Activated naive CD8-positive, alpha-beta T cell (primary cell): ENCODE measurements around the gene CEP152.
A peak's percentile ranks its signal among the peaks of the same experiment; 100 is the strongest.
"Not testable (repeated sequence)": the region's sequence is repeated elsewhere in the genome, so short reads cannot be mapped to it uniquely, and the experiment has no call there.

Experiments
- H3K27ac Mint-ChIP-seq: one replicate; pipeline ENCODE4 v1.8.0; 2021; ENCODE audit warnings: mixed read lengths
- H3K27me3 Mint-ChIP-seq: one replicate; pipeline ENCODE4 v1.8.0; 2021; ENCODE audit warnings: mixed read lengths
- H3K36me3 Mint-ChIP-seq: one replicate; pipeline ENCODE4 v1.8.0; 2021; ENCODE audit warnings: mixed read lengths
- H3K4me1 Mint-ChIP-seq: one replicate; pipeline ENCODE4 v1.8.0; 2021; ENCODE audit warnings: low read depth, mixed read lengths
- H3K4me3 Mint-ChIP-seq: one replicate; pipeline ENCODE4 v1.8.0; 2021; ENCODE audit warnings: mild to moderate bottlenecking, mixed read lengths
- H3K9me3 Mint-ChIP-seq: one replicate; pipeline ENCODE4 v1.8.0; 2021; ENCODE audit warnings: low read depth, mixed read lengths

Gene CEP152, protein sequence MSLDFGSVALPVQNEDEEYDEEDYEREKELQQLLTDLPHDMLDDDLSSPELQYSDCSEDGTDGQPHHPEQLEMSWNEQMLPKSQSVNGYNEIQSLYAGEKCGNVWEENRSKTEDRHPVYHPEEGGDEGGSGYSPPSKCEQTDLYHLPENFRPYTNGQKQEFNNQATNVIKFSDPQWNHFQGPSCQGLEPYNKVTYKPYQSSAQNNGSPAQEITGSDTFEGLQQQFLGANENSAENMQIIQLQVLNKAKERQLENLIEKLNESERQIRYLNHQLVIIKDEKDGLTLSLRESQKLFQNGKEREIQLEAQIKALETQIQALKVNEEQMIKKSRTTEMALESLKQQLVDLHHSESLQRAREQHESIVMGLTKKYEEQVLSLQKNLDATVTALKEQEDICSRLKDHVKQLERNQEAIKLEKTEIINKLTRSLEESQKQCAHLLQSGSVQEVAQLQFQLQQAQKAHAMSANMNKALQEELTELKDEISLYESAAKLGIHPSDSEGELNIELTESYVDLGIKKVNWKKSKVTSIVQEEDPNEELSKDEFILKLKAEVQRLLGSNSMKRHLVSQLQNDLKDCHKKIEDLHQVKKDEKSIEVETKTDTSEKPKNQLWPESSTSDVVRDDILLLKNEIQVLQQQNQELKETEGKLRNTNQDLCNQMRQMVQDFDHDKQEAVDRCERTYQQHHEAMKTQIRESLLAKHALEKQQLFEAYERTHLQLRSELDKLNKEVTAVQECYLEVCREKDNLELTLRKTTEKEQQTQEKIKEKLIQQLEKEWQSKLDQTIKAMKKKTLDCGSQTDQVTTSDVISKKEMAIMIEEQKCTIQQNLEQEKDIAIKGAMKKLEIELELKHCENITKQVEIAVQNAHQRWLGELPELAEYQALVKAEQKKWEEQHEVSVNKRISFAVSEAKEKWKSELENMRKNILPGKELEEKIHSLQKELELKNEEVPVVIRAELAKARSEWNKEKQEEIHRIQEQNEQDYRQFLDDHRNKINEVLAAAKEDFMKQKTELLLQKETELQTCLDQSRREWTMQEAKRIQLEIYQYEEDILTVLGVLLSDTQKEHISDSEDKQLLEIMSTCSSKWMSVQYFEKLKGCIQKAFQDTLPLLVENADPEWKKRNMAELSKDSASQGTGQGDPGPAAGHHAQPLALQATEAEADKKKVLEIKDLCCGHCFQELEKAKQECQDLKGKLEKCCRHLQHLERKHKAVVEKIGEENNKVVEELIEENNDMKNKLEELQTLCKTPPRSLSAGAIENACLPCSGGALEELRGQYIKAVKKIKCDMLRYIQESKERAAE (N-terminal part only)

DNA sequence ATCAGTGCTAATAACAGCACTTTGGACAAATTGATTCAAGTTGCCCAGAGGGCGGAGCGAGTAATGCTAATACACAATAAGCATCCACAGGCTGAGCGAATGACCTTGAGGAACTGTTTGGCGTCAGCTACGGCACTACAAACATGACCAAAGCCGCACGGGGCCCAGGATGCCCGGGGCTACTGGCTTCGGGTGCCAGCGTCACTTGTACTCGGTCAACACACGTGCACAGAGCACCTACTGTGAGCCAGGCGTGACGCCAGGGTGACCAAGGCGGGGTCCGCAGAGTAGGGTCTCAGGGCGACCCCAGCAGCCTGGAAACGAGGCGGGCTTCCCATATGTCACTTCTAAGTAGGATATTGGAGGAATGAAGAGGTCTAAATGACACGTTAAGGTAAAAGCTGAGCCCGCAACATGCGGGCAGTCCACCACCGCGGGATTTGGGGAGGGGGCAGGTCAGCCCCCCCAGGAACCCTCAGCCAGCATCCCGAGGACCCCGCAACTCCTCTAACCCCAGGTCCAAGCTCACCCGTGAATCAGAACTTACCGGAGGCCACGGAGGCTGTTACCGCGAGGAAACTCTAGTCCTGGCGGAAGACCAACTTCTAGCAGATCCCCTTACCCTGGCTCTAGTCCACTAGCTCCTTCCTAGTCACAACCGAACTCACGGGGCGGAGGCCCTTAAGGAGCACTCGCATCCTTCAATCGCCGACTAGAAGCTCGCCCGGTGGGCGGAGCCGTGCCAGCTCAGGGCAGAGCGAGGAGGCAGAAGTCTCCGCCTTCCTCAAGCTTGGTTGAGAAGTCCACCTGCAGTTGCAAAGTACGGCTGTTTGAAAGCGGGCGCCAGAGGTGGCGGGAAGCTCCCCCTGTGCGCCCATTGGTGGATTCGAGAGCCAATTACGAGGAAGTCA is at the start of gene CEP152:
CEP152 (minus strand) TSS at position 656 of the 911 bp plus-strand sequence. CDS start 5,420 bp downstream, outside the sequence.
- H3K4me1 Mint-ChIP-seq, result peaks cover 29% of the 10 kb centered on the region
- peak within 1 kb of the TSS; percentile 93 for H3K4me3 Mint-ChIP-seq
- H3K27me3 Mint-ChIP-seq, result no peaks in the 10 kb centered on the region
- H3K27ac Mint-ChIP-seq, result peak within 1 kb of the TSS; percentile 93
- no peaks in the 10 kb centered on the region for H3K36me3 Mint-ChIP-seq
- H3K9me3 Mint-ChIP-seq, result no peaks in the 10 kb centered on the region

DNA sequence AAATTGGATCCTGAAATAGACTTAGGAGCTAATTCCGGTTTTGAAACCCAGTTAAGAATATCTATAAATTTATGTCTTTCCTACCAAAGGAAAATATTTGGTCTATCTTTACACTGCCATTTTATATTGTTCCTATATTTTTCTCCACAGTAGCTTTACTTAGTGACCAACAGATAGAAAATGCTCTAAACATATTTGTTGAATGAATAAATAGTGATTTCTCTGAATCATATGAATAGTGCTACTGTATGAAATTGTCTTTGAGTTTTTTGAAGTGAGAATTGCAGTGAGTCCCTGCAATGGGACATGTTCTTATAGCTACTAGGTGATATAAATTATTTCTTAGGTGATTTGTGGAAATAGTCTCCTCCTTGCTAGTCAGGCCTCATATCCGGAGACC is 48.6 kb upstream of the CEP152 start:
- H3K4me1 Mint-ChIP-seq, result peaks cover 4% of the 10 kb centered on the region
- no peaks in the 10 kb centered on the region for H3K9me3 Mint-ChIP-seq
- H3K27me3 Mint-ChIP-seq, result peaks cover 3% of the 10 kb centered on the region
- no peaks in the 10 kb centered on the region for H3K36me3 Mint-ChIP-seq
- H3K4me3 Mint-ChIP-seq, result no peak overlapping the region
- H3K27ac Mint-ChIP-seq, result no peak overlapping the region

DNA sequence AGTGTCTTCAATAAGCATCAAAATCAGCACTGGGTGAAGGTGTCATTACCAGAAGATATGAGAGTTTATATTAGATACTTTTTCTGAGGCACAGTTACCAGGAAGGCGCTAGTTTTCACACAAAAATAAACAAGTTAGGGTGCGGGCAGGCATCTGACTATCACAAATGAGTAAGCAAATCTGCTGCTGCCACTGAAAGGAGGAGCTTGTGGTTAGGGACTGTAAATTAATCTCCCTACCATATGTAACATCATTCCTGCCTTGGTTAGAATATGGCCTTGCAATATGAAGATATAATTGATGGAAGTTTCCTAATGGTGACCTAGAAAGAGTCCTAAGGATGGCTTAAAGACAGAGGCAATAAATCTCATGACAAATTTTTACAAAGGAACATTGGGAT is 47.5 kb upstream of the CEP152 start:
- H3K4me3 Mint-ChIP-seq, result no peak overlapping the region
- no peaks in the 10 kb centered on the region for H3K9me3 Mint-ChIP-seq
- no peaks in the 10 kb centered on the region for H3K36me3 Mint-ChIP-seq
- H3K4me1 Mint-ChIP-seq, result peaks cover 4% of the 10 kb centered on the region
- H3K27ac Mint-ChIP-seq, result no peak overlapping the region
- peaks cover 3% of the 10 kb centered on the region for H3K27me3 Mint-ChIP-seq

DNA sequence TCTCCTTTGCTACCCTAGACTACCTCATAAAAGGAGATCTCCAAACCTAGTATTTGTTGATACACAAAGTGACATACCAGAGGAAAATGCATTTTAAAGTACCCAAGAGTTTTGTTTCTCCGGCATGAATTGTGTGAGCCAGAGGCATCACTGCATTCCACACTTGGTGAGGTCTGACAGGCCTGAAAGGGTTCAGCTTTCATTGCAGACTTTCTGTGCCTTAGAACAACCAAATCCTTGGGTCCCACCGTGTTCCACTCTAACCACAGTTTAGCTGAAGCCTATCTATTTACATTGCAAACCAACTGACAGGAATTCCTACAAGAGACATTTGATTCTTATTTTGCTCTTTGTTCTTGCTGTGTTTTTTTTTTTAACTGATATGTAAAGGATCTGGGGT is 46.1 kb upstream of the CEP152 start:
- no peak overlapping the region for H3K27ac Mint-ChIP-seq
- peaks cover 1% of the 10 kb centered on the region for H3K4me1 Mint-ChIP-seq
- H3K36me3 Mint-ChIP-seq, result no peaks in the 10 kb centered on the region
- H3K27me3 Mint-ChIP-seq, result peaks cover 4% of the 10 kb centered on the region
- no peak overlapping the region for H3K4me3 Mint-ChIP-seq
- H3K9me3 Mint-ChIP-seq, result no peaks in the 10 kb centered on the region

DNA sequence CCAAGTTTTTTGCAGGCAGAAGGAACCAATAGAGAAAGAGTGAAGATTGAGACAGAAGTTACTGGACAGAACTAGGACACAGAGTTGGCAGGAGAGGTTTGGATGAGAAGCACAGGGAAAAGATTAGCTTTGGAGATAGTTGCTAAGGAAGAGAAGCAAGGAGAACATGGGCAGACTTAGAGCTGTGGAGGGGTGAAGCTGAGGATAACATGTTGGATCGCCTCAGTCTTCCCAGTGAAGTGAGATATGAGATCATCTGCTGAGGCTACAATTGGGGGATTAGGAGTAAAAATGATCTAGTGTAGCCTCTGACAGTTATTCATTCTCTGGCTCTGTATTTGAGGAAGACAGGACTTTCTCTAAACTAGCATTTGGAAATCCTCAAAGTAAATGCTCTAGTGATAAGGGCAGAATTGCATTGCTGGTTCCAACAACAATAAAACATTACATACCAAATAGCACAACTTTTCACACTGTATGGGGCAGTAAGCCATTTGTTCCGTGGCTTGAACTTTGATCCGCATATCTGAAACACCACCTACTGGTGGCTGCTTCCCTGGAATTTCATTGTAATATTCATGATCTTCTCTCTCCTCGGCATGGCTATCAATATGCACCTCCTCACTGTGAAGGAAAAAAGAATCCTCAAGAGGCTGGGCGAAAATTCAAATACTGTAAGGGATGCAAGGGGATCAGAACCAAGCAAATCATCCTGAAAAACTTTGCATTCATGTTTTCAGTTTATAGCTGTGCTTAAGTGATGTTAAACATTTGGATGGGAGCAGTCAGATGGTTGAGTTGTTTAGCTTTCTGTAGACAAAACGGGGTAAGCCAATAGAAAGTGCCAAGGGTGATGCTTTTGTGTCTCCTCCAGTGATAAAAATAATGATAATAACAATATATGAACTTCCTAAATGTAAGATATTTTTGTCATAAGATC is 44.9 kb upstream of the CEP152 start:
- Mint-ChIP-seq H3K9me3 (no peaks in the 10 kb centered on the region), H3K36me3 (no peaks in the 10 kb centered on the region), H3K4me3 (no peak overlapping the region), H3K27me3 (peaks cover 5% of the 10 kb centered on the region), H3K4me1 (no peaks in the 10 kb centered on the region), H3K27ac (no peak overlapping the region)

DNA sequence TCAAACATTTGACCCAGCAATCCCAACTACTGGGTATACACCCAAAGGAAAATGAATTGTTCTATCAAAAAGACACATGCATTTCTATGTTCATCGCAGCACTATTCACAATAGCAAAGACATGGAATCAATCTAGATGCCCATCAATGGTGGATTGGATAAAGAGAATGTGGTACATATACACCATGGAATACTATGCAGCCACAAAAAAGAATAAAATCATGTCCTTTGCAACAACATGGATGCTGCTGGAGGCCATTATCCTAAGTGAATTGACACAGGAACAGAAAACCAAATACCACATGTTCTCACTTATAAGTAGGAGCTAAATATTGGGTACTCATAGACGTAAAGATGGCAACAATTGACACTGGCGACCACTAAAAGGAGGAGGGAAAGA is 43.6 kb upstream of the CEP152 start:
- H3K9me3 Mint-ChIP-seq, H3K4me1 Mint-ChIP-seq, H3K27me3 Mint-ChIP-seq, H3K36me3 Mint-ChIP-seq, H3K27ac Mint-ChIP-seq, H3K4me3 Mint-ChIP-seq: not testable (repeated sequence)

DNA sequence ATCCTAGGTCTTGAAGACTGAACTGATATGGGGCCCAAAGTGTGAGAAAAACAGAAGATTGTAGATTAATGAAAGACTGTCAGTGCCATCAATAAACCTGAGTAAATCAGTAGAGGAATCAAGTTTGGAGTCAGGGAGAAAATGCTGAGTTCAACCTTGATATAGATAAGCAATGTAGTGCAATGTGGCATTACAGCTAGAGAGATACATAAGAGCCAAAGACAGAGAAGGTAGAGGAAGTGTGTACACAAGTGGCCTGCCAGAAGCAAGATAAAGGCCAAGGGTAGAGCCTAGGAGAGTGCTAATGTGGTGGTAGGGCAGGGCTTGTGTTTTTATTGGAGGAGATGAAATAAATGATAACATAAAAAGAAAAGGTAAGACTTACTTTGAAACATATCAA is 41.1 kb upstream of the CEP152 start:
- no peak overlapping the region for H3K4me3 Mint-ChIP-seq
- H3K36me3 Mint-ChIP-seq, result no peaks in the 10 kb centered on the region
- no peaks in the 10 kb centered on the region for H3K9me3 Mint-ChIP-seq
- peaks cover 2% of the 10 kb centered on the region for H3K27me3 Mint-ChIP-seq
- H3K4me1 Mint-ChIP-seq, result no peaks in the 10 kb centered on the region
- no peak overlapping the region for H3K27ac Mint-ChIP-seq

DNA sequence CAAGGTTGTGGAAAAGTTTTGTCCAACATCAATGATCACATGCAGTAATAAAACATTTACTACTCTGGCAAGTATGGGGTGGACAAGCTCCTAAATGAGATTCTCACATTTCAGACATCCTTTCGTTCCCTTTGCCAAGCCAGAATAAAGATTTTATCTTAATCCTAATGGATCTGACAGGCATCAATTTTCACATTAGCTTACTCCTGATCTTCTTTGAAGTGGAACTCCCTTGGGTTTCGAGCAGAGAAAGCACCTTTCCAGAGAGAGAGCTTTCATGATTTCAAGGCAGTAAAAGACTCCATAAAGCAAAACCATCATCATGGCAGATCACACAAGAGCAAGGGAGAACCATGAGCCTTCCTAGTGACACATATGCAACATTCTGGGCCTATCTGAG is 39.8 kb upstream of the CEP152 start:
- H3K27ac Mint-ChIP-seq, result no peak overlapping the region
- no peaks in the 10 kb centered on the region for H3K9me3 Mint-ChIP-seq
- no peak overlapping the region for H3K4me3 Mint-ChIP-seq
- peaks cover 2% of the 10 kb centered on the region for H3K27me3 Mint-ChIP-seq
- H3K36me3 Mint-ChIP-seq, result no peaks in the 10 kb centered on the region
- H3K4me1 Mint-ChIP-seq, result no peaks in the 10 kb centered on the region

DNA sequence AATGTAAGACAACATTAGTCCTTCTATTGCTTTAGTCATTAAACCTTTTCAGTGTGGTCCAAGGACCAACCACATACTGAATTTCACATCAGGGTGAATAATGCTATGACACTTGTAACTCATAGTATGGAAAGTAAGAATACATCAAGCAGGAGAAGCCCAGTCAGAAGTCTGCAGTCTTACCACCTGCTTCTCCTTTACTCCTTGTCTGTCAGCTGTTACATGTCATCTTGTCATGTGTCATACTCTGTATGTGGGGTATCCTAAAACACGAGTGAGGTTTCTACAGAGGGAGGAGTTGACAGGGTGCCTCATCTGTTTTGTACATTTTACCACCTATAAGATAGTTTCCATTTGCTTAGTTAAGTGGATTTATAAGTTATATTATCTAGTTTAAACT is 34.3 kb upstream of the CEP152 start:
- Mint-ChIP-seq H3K4me3 (no peak overlapping the region), H3K27ac (no peak overlapping the region), H3K27me3 (no peaks in the 10 kb centered on the region), H3K4me1 (no peaks in the 10 kb centered on the region), H3K9me3 (no peaks in the 10 kb centered on the region), H3K36me3 (no peaks in the 10 kb centered on the region)

DNA sequence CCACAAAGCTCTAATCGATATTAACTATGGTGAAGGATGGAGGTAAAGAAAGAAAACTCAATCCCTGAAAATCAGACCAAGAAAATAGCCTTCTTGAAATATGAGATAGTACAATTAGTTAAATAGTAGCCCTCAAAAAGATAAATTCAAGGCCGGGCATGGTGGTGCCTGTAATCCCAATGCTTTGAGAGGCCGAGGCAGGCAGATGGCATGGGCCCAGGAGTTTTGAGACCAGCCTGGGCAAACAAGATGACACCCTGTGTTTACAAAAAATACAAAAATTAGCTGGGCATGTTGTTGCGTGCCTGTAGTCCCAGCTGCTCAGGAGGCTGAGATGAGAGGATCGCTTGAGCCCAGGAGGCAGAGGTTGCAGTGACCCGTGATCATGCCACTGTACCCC is 31.6 kb upstream of the CEP152 start:
- H3K27me3 Mint-ChIP-seq, result no peaks in the 10 kb centered on the region
- H3K4me1 Mint-ChIP-seq, result no peaks in the 10 kb centered on the region
- H3K4me3 Mint-ChIP-seq, result no peak overlapping the region
- no peak overlapping the region for H3K27ac Mint-ChIP-seq
- H3K36me3 Mint-ChIP-seq, result no peaks in the 10 kb centered on the region
- H3K9me3 Mint-ChIP-seq, result no peaks in the 10 kb centered on the region

DNA sequence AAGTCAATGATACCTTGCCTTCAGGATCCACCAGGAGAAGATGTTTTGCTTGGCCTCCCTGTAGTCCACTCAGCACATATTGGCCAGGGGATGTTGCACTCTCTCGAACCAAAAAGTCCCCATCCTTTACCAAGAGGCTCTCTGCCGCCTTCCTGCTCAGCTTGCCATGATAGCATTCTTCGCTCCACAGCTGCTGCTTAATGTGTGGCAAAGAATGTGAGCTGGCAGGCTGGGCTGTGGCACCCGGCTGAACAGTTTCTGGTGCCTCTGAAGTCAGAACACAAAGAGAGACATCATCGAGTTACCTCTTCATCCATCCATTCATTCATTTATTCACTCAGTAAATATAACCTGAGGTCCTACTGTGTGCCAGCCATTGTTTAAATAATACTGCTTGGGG is 23.9 kb upstream of the CEP152 start:
- Mint-ChIP-seq H3K4me1 (no peaks in the 10 kb centered on the region), H3K27ac (no peak overlapping the region), H3K27me3 (peaks cover 10% of the 10 kb centered on the region), H3K36me3 (peaks cover 2% of the 10 kb centered on the region), H3K4me3 (no peak overlapping the region), H3K9me3 (peaks cover 18% of the 10 kb centered on the region)

DNA sequence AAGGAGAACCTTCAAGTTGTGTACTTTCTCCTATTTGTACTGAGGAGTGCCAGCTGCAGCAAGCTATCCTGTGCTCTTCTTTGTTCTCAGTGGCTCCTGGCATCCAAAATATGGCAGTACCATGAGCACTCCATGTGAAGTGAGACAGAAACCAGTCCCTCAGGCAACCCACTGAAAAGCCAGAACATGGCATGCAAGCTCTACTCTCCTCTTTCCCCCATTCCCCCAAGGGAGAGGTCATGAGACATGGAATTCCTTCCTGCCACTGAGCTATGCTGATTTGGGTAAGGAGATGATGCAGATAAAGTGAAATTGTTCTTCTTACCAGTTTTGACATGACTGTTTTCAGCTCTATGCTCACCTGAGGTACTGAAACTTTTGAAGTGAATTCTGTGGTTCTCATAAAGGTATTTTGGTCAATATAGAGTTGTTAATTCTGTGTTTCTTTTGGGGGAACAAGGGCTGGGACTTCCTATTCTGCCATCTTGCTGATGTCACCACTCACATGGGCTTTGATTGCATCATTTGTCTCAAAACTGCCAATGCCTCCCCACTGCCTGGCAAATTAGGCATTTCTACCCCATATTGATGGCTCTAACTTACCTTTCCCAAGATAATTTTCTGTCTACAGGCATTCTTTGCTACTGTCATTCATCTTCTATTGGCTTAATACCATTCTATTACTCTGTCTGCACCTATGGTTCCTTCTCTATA is 22.8 kb upstream of the CEP152 start:
- H3K4me1 Mint-ChIP-seq, result no peaks in the 10 kb centered on the region
- peaks cover 2% of the 10 kb centered on the region for H3K36me3 Mint-ChIP-seq
- no peak overlapping the region for H3K4me3 Mint-ChIP-seq
- peaks cover 12% of the 10 kb centered on the region for H3K27me3 Mint-ChIP-seq
- peaks cover 18% of the 10 kb centered on the region for H3K9me3 Mint-ChIP-seq
- no peak overlapping the region for H3K27ac Mint-ChIP-seq

DNA sequence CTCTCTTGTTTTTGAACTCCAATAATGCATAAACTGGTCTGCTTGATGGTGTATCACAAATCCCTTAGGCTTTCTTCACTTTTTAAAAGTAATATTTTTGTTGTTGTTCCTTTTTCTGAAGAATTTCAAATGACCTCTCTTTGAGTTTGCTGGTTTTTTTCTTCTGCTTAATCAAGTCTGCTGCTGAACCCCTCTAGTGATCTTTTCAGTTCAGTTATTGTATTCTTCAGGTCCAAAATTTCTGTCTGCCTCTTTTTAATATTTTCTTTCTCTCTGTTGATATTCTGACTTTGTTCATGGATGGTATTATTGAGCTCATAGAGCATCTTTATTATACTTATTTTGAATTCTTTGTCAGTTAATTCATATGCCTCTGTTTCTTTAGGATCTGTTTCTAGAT is 21.8 kb upstream of the CEP152 start:
- Mint-ChIP-seq H3K36me3 (peaks cover 2% of the 10 kb centered on the region), H3K27ac (no peak overlapping the region), H3K9me3 (peaks cover 18% of the 10 kb centered on the region), H3K27me3 (peaks cover 12% of the 10 kb centered on the region), H3K4me1 (no peaks in the 10 kb centered on the region), H3K4me3 (no peak overlapping the region)
